GM21381 (cell line): ENCODE measurements around the gene FBXL22.

Source experiments
- ATAC-seq: cut with Tn5 transposase; IDR thresholded peaks from one replicate; pipeline ENCODE4 v1.9.1; 2021; ENCODE audit warnings: mild to moderate bottlenecking, moderate library complexity; ENCODE audit not compliant: unreplicated experiment

Gene FBXL22

GRCh38 chr15:63597038-63597790 lies at the start of gene FBXL22:
FBXL22 (plus strand) TSS chr15:63597387; CDS start chr15:63597393, 6 bp downstream.
- ATAC-seq, result no peak

- no peak for ATAC-seq
These were observed 45.8 kb upstream of the FBXL22 start for GRCh38 chr15:63551400-63551799.

GRCh38 chr15:63553388-63553791 lies 43.8 kb upstream of the FBXL22 start:
- no peak for ATAC-seq

GRCh38 chr15:63554337-63554927 lies 42.8 kb upstream of the FBXL22 start:
- ATAC-seq, result no peak

GRCh38 chr15:63555507-63555906 lies 41.7 kb upstream of the FBXL22 start:
- no peak for ATAC-seq

- ATAC-seq, result no peak
These were observed 40.9 kb upstream of the FBXL22 start for GRCh38 chr15:63556246-63556645.

GRCh38 chr15:63556736-63557135 lies 40.5 kb upstream of the FBXL22 start:
- no peak for ATAC-seq

- ATAC-seq, result no peak
These were observed 37.4 kb upstream of the FBXL22 start for GRCh38 chr15:63559753-63560152.

GRCh38 chr15:63560741-63561448 lies 36.3 kb upstream of the FBXL22 start:
- no peak for ATAC-seq

- no peak for ATAC-seq
These were observed 33.1 kb upstream of the FBXL22 start for GRCh38 chr15:63564093-63564492.

- ATAC-seq, result no peak
These were observed 31.5 kb upstream of the FBXL22 start for GRCh38 chr15:63565536-63566186.

- ATAC-seq, result no peak
These were observed 24.3 kb upstream of the FBXL22 start for GRCh38 chr15:63572749-63573464.

GRCh38 chr15:63573533-63573932 lies 23.7 kb upstream of the FBXL22 start:
- ATAC-seq, result no peak

- ATAC-seq, result no peak
These were observed 21.9 kb upstream of the FBXL22 start for GRCh38 chr15:63575312-63575711.

GRCh38 chr15:63576441-63576840 lies 20.7 kb upstream of the FBXL22 start:
- ATAC-seq, result no peak

- ATAC-seq, result no peak
These were observed 15.0 kb upstream of the FBXL22 start for GRCh38 chr15:63582179-63582578.

- no peak for ATAC-seq
These were observed 14.3 kb upstream of the FBXL22 start for GRCh38 chr15:63582718-63583426.

GRCh38 chr15:63586790-63587189 lies 10.4 kb upstream of the FBXL22 start:
- ATAC-seq, result no peak

- ATAC-seq, result no peak
These were observed 9.7 kb upstream of the FBXL22 start for GRCh38 chr15:63587527-63587926.

- no peak for ATAC-seq
These were observed 8.4 kb upstream of the FBXL22 start for GRCh38 chr15:63588826-63589225.
